GM21528 (cell line): ENCODE results near the gene LST1.

Experiments
- ATAC-seq: cut with Tn5 transposase; IDR thresholded peaks from one replicate; pipeline ENCODE4 v1.9.1; 2021; ENCODE audit warnings: mild to moderate bottlenecking, moderate library complexity; ENCODE audit not compliant: unreplicated experiment, low FRiP score

The LST1 gene

DNA sequence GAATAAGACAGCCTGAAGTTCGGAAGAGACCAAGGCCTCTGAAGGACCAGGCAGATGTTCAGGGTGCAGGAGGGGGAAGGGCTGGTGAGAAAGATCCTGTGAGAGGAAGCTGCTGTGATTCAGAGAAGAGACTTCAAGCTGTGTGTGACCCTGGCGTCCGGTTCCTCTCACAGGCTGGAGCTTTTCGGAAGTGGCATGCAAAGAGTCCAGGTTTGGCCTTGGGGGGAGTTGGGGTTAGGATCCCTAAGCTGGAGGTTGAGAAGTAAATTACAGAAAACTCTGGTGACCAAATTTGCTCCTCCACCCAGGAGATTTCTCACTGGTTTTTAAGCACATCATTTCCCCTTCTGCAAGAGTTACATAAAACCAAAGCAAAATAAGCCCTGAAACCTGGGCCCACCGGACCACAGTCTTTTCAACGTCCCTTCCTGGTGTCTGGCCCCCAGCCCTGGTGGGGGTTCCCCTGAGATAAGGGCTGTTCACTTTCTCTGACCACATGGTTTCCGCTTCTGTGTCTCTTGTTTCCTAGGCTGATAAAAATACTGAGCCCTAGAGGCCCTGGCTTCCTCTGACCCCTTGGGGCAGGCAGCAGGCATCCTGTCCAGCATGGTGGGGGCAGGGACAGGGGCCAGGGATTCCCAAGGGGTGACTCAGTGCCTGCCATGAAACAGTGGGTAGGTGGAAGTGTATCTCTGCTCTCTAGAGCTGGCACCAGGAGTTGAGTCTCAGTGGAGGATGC lies 25.9 kb upstream of the LST1 start:
- peak; percentile 64 for ATAC-seq

DNA sequence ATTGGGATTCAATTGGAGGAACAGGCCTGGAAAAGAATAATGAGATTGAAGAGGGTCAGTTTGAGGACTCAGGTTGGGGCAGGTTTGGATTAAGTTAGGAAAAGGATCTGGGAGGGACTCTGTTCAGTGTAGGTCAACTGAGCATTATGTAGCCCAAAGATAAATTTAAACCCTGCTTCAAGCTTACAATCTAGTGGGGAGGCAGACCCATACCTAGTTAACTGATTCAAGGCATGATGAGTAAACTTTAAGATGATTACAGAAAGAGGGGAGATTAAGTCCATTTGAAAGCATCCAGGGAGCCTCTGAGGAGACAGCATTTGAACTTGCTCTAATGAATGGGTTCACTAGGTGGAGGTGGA lies 25.4 kb upstream of the LST1 start:
- no peak for ATAC-seq

DNA sequence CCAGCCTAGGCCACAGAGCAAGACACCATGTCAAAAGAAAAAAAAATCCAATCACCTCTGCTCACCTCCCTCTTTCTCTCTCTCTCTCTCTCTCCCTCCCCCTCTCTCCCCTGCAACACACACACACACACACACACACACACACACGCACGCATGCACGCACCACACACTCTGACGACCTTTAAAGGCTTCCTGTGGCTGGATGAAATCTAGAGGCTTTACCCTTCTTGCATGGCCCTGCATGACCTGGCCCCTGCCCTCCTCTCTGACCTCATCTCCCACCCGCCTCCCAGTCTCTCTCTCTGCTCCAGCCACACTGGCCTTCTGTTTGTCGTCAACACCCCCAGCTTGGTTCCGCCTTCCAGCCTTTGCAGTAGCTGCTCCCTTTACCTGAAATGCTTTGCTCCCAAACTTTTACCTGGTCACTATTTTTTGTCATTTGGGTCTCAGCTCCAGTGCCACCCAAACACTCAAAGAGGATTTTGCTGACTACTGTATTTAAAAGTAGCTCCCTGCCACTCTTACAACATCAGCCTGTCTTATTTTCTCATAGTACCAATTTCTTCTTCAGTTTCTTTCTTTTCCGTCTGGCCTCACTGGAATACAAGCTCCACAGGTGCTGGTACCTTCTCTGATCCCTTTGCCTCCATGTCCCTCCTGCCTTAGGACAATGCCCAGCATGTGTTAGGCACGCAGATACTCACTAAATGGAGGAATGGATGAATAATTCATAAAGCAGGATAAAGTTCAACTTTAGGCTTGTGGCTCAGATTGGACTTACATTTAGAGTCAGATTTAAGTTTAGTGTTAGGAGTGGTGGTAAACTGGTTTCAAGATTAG lies 18.3 kb upstream of the LST1 start:
- no peak for ATAC-seq

DNA sequence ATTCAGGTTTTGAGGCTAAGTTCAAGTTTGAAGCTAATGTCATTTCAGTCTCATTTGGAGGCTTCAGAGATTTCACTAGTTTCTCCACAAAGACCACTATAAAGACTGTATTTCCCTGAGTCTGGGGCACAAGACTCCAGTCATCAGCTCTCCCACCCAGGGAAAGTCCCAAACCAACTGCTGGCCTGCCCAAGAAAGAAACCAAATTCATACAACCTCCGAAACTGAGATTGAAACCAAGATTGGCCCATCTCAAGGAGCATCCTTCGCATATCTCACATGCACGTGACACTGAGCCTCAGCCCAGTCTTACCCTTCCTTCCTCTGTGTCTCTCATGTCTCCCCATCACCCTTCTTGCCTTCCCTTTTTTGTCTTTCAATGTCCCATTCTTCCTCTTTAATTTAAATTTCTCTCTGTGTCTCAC lies 17.5 kb upstream of the LST1 start:
- ATAC-seq: peak; percentile 51

DNA sequence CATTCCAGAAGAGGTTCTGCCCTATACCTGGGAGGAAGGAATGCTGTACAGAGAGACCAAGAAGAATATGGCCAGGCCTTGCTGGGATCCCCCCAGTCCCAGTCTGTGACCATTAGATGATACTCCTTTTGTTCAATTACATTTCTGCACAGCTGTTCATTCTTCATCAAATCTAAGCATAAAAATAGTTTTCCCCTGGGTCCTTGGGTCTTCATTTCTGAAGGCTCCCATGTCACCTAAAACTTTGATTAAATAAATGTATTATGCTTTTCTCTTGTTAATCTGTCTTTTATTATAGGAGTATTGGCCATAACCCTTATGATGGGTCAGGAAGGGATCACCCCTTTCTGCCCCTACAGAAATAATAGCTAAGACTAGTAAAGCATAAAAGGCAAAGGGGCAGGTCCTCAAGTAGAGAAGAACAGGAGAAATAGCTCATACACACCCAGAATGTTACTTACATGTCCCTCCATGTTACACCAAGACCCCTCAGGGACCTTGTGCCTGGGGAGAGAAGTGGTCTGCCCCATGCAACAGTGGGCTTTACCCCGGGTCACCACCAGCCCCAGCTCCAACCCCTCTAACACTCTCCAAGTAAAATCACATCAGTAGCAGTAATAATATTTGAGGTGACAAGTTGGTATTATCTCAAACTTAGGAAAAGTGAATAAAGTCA lies 16.1 kb upstream of the LST1 start:
- ATAC-seq: no peak

DNA sequence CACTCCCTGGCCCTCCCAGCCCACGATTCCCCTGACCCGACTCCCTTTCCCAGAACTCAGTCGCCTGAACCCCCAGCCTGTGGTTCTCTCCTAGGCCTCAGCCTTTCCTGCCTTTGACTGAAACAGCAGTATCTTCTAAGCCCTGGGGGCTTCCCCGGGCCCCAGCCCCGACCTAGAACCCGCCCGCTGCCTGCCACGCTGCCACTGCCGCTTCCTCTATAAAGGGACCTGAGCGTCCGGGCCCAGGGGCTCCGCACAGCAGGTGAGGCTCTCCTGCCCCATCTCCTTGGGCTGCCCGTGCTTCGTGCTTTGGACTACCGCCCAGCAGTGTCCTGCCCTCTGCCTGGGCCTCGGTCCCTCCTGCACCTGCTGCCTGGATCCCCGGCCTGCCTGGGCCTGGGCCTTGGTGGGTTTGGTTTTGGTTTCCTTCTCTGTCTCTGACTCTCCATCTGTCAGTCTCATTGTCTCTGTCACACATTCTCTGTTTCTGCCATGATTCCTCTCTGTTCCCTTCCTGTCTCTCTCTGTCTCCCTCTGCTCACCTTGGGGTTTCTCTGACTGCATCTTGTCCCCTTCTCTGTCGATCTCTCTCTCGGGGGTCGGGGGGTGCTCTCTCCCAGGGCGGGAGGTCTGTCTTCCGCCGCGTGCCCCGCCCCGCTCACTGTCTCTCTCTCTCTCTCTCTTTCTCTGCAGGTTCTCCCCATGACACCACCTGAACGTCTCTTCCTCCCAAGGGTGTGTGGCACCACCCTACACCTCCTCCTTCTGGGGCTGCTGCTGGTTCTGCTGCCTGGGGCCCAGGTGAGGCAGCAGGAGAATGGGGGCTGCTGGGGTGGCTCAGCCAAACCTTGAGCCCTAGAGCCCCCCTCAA lies 13.8 kb upstream of the LST1 start, which contains the start of gene LTA:
Gene LTA, plus strand, starts transcription at position 249 of the 871 bp plus-strand sequence. Its CDS starts 454 bp downstream, at position 703.
- peak; percentile 52 for ATAC-seq

DNA sequence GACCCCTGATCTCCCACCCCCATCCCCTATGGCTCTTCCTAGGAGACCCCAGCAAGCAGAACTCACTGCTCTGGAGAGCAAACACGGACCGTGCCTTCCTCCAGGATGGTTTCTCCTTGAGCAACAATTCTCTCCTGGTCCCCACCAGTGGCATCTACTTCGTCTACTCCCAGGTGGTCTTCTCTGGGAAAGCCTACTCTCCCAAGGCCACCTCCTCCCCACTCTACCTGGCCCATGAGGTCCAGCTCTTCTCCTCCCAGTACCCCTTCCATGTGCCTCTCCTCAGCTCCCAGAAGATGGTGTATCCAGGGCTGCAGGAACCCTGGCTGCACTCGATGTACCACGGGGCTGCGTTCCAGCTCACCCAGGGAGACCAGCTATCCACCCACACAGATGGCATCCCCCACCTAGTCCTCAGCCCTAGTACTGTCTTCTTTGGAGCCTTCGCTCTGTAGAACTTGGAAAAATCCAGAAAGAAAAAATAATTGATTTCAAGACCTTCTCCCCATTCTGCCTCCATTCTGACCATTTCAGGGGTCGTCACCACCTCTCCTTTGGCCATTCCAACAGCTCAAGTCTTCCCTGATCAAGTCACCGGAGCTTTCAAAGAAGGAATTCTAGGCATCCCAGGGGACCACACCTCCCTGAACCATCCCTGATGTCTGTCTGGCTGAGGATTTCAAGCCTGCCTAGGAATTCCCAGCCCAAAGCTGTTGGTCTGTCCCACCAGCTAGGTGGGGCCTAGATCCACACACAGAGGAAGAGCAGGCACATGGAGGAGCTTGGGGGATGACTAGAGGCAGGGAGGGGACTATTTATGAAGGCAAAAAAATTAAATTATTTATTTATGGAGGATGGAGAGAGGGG lies 12.6 kb upstream of the LST1 start:
- ATAC-seq: no peak

DNA sequence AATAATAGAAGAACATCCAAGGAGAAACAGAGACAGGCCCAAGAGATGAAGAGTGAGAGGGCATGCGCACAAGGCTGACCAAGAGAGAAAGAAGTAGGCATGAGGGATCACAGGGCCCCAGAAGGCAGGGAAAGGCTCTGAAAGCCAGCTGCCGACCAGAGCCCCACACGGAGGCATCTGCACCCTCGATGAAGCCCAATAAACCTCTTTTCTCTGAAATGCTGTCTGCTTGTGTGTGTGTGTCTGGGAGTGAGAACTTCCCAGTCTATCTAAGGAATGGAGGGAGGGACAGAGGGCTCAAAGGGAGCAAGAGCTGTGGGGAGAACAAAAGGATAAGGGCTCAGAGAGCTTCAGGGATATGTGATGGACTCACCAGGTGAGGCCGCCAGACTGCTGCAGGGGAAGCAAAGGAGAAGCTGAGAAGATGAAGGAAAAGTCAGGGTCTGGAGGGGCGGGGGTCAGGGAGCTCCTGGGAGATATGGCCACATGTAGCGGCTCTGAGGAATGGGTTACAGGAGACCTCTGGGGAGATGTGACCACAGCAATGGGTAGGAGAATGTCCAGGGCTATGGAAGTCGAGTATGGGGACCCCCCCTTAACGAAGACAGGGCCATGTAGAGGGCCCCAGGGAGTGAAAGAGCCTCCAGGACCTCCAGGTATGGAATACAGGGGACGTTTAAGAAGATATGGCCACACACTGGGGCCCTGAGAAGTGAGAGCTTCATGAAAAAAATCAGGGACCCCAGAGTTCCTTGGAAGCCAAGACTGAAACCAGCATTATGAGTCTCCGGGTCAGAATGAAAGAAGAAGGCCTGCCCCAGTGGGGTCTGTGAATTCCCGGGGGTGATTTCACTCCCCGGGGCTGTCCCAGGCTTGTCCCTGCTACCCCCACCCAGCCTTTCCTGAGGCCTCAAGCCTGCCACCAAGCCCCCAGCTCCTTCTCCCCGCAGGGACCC lies 11.7 kb upstream of the LST1 start:
- no peak for ATAC-seq

DNA sequence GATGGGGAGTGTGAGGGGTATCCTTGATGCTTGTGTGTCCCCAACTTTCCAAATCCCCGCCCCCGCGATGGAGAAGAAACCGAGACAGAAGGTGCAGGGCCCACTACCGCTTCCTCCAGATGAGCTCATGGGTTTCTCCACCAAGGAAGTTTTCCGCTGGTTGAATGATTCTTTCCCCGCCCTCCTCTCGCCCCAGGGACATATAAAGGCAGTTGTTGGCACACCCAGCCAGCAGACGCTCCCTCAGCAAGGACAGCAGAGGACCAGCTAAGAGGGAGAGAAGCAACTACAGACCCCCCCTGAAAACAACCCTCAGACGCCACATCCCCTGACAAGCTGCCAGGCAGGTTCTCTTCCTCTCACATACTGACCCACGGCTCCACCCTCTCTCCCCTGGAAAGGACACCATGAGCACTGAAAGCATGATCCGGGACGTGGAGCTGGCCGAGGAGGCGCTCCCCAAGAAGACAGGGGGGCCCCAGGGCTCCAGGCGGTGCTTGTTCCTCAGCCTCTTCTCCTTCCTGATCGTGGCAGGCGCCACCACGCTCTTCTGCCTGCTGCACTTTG lies 10.7 kb upstream of the LST1 start, which contains the start of gene TNF:
Gene TNF, plus strand, starts transcription at position 231 of the 567 bp plus-strand sequence. Its CDS starts 177 bp downstream, at position 408.
- ATAC-seq: no peak

DNA sequence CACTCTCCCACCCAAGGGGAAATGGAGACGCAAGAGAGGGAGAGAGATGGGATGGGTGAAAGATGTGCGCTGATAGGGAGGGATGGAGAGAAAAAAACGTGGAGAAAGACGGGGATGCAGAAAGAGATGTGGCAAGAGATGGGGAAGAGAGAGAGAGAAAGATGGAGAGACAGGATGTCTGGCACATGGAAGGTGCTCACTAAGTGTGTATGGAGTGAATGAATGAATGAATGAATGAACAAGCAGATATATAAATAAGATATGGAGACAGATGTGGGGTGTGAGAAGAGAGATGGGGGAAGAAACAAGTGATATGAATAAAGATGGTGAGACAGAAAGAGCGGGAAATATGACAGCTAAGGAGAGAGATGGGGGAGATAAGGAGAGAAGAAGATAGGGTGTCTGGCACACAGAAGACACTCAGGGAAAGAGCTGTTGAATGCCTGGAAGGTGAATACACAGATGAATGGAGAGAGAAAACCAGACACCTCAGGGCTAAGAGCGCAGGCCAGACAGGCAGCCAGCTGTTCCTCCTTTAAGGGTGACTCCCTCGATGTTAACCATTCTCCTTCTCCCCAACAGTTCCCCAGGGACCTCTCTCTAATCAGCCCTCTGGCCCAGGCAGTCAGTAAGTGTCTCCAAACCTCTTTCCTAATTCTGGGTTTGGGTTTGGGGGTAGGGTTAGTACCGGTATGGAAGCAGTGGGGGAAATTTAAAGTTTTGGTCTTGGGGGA lies 10.0 kb upstream of the LST1 start:
- ATAC-seq: no peak

DNA sequence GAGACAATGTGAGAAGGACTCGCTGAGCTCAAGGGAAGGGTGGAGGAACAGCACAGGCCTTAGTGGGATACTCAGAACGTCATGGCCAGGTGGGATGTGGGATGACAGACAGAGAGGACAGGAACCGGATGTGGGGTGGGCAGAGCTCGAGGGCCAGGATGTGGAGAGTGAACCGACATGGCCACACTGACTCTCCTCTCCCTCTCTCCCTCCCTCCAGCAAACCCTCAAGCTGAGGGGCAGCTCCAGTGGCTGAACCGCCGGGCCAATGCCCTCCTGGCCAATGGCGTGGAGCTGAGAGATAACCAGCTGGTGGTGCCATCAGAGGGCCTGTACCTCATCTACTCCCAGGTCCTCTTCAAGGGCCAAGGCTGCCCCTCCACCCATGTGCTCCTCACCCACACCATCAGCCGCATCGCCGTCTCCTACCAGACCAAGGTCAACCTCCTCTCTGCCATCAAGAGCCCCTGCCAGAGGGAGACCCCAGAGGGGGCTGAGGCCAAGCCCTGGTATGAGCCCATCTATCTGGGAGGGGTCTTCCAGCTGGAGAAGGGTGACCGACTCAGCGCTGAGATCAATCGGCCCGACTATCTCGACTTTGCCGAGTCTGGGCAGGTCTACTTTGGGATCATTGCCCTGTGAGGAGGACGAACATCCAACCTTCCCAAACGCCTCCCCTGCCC lies 9.0 kb upstream of the LST1 start:
- no peak for ATAC-seq

DNA sequence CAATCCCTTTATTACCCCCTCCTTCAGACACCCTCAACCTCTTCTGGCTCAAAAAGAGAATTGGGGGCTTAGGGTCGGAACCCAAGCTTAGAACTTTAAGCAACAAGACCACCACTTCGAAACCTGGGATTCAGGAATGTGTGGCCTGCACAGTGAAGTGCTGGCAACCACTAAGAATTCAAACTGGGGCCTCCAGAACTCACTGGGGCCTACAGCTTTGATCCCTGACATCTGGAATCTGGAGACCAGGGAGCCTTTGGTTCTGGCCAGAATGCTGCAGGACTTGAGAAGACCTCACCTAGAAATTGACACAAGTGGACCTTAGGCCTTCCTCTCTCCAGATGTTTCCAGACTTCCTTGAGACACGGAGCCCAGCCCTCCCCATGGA lies 8.5 kb upstream of the LST1 start:
- no peak for ATAC-seq

DNA sequence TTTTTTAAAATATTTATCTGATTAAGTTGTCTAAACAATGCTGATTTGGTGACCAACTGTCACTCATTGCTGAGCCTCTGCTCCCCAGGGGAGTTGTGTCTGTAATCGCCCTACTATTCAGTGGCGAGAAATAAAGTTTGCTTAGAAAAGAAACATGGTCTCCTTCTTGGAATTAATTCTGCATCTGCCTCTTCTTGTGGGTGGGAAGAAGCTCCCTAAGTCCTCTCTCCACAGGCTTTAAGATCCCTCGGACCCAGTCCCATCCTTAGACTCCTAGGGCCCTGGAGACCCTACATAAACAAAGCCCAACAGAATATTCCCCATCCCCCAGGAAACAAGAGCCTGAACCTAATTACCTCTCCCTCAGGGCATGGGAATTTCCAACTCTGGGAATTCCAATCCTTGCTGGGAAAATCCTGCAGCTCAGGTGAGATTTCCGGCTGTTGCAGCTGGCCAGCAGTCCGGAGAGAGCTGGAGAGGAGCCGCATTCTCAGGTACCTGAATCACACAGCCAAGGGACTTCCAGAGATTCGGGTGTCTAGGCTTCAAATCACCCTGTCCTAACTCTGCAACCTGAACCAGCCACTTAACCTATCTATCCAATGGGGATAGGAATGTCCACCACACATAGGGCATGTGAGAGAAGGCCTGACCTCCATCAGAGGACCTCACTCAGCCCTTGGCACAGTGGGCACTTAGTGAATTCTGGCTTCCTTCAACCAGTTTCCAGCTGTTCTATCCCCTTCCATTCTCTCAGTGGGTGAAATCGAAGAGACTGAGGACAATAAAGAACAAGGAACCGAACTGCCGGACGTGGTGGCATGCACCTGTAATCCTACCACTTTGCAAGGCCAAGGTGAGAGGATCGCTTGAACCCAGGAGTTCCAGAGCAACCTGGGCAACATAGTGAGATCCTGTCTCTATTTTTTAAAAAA lies 7.6 kb upstream of the LST1 start:
- no peak for ATAC-seq

DNA sequence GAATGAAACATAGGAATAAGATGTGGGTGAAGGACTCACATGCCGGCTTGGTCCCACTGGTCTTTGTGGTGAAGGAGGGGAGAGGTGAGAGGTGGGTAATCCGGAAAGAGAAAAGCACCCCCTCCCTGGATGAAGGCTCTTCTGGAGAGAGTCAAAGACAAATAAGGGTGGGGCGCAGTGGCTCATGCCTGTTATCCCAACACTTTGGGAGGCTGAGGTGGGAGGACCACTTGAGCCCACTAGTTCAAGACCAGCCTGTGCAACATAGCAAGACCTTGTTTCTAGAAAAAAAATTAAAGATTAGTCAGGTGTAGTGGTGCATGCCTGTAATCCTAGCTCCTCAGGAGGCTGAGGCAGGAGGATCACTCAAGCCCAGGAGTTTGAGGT lies 7.0 kb upstream of the LST1 start:
- ATAC-seq: no peak

DNA sequence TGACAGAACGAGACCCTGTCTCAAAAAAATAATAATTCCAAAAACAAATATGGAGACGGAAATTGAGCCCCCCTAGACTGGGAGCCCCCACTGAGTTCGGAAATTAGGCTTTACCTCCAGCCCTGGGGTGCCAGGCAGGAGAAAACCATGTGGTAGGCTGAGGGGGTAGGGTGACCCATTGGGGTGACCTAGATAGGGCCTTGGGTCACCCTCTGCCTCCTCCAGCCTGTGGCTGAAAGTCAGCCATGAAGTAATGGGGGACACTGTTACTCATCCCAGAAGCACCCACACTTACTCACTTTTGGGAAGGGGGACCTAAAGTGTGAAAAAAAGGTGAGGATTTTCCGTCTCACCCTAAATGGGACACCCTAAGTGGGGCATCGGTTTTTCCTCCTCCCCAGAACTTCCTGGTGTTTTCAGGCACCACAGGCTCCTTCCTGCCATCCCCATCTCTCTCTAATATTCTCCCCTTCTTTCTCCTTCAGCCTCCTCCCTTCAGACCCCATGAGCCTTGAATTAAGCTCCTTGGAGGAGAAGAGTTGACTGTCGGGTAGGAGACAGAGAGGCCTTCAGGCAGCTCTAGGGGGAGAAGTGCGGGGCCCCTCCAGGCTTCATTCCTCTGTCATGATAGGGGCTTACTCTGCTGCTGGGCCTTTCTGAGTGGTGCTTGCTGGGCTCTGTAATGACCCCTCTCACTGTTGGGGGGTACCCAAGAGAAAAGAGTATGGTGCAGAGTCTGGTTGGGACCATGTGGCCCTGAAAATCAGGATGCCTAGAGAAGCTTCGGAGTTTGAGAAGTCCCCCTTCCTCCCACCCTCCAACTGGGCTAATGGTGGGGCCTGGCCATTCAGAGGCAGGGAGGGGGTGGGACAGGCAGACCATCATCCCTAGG lies 6.3 kb upstream of the LST1 start:
- ATAC-seq: no peak
